DOHH2 (cell line): ENCODE data around the gene B3GALNT1.

Experiments
- H3F3A ChIP-seq: fragments of 200-600 bp; sonication (generic), shearing (Covaris generic); 2 replicates; pipeline ENCODE4 v1.6.0; 2016; ENCODE audit warnings: antibody characterized with exemption, mild to moderate bottlenecking; ENCODE audit not compliant: control insufficient read depth, insufficient read depth
- H3K27ac ChIP-seq: fragments of 200-600 bp; sonication (generic); 2 replicates; pipeline ENCODE4 v1.5.1; 2014; ENCODE audit warnings: low read depth, mild to moderate bottlenecking, low read length, moderate library complexity
- H3K27me3 ChIP-seq: fragments of 200-600 bp; sonication (generic); 2 replicates; pipeline ENCODE4 v1.6.1; 2014; ENCODE audit warnings: mild to moderate bottlenecking, low read length, mixed read lengths; ENCODE audit not compliant: control insufficient read depth
- H3K36me3 ChIP-seq: fragments of 200-600 bp; sonication (generic); 2 replicates; pipeline ENCODE4 v1.6.1; 2014; ENCODE audit warnings: mild to moderate bottlenecking, low read length, moderate library complexity, mixed read lengths; ENCODE audit not compliant: control insufficient read depth
- H3K4me1 ChIP-seq: fragments of 200-600 bp; sonication (generic); 2 replicates; pipeline ENCODE4 v1.6.1; 2014; ENCODE audit warnings: mild to moderate bottlenecking, low read length, mixed read lengths; ENCODE audit not compliant: control insufficient read depth
- H3K4me2 ChIP-seq: fragments of 200-600 bp; sonication (generic); 2 replicates; pipeline ENCODE4 v1.6.0; 2014; ENCODE audit warnings: mild to moderate bottlenecking, low read length, moderate library complexity
- H3K4me3 ChIP-seq: fragments of 200-600 bp; sonication (generic); 2 replicates; pipeline ENCODE4 v1.5.1; 2014; ENCODE audit warnings: mild to moderate bottlenecking, low read length, mixed read lengths
- H3K79me2 ChIP-seq: fragments of 200-600 bp; sonication (generic); 2 replicates; pipeline ENCODE4 v1.6.1; 2014; ENCODE audit warnings: mild to moderate bottlenecking, low read length, mixed read lengths; ENCODE audit not compliant: control insufficient read depth
- H3K9me2 ChIP-seq: fragments of 200-600 bp; sonication (generic); replicated peaks from 2 replicates; pipeline ENCODE4 v1.6.1; 2014; ENCODE audit warnings: mild to moderate bottlenecking, low read length, mixed read lengths; ENCODE audit not compliant: control insufficient read depth
- H3K9me3 ChIP-seq: fragments of 200-600 bp; sonication (generic); 2 replicates; pipeline ENCODE4 v1.6.1; 2014; ENCODE audit warnings: antibody characterized with exemption, low read length, mixed read lengths; ENCODE audit not compliant: control insufficient read depth, insufficient read depth
- H4K20me1 ChIP-seq: fragments of 200-600 bp; sonication (generic); 2 replicates; pipeline ENCODE4 v1.6.0; 2014; ENCODE audit warnings: low read depth, mild to moderate bottlenecking, antibody characterized with exemption, low read length, moderate library complexity; ENCODE audit not compliant: control insufficient read depth, insufficient read depth
- CTCF ChIP-seq: fragments of 200-600 bp; sonication (generic); IDR thresholded peaks from one replicate; pipeline ENCODE4 v1.5.1; 2014; ENCODE audit warnings: antibody characterized with exemption, mild to moderate bottlenecking, low read depth, low read length; ENCODE audit not compliant: poor library complexity, severe bottlenecking
- EZH2phosphoT487 ChIP-seq: fragments of 200-600 bp; sonication (generic); IDR thresholded peaks from 2 replicates; pipeline ENCODE4 v1.6.1; 2017; ENCODE audit warnings: borderline replicate concordance, mild to moderate bottlenecking, antibody characterized with exemption, low read length, moderate library complexity, mixed read lengths

The B3GALNT1 gene

GRCh38 chr3:161082063-161082462, 23.1 kb downstream of the B3GALNT1 start:
- Histone ChIP-seq H3K9me2 (no peaks in the 10 kb centered on the region), H3K27me3 (no peaks in the 10 kb centered on the region), H3K27ac (no peak overlapping the region), H3K4me2 (no peak overlapping the region), H3K4me3 (no peak overlapping the region), H3K9me3 (no peaks in the 10 kb centered on the region), H3K4me1 (no peaks in the 10 kb centered on the region), H3F3A (no peaks in the 10 kb centered on the region), H4K20me1 (no peaks in the 10 kb centered on the region), H3K79me2 (no peaks in the 10 kb centered on the region), H3K36me3 (no peaks in the 10 kb centered on the region)
- TF ChIP-seq CTCF: no peak
- TF ChIP-seq EZH2phosphoT487: no peak

GRCh38 chr3:161081633-161082032, 23.5 kb downstream of the B3GALNT1 start:
- H3K4me1 ChIP-seq: no peaks in the 10 kb centered on the region
- H3K9me2 ChIP-seq: no peaks in the 10 kb centered on the region
- no peaks in the 10 kb centered on the region for H4K20me1 ChIP-seq
- H3K79me2 ChIP-seq: no peaks in the 10 kb centered on the region
- H3K4me3 ChIP-seq: no peak overlapping the region
- no peak for TF ChIP-seq EZH2phosphoT487
- no peak for TF ChIP-seq CTCF
- H3K36me3 ChIP-seq: no peaks in the 10 kb centered on the region
- H3K27me3 ChIP-seq: no peaks in the 10 kb centered on the region
- H3K9me3 ChIP-seq: no peaks in the 10 kb centered on the region
- no peak overlapping the region for H3K27ac ChIP-seq
- H3K4me2 ChIP-seq: no peak overlapping the region
- H3F3A ChIP-seq: no peaks in the 10 kb centered on the region

GRCh38 chr3:161073181-161073580, 32.0 kb downstream of the B3GALNT1 start:
- 0 out of 2 replicates have a peak, but pooled peaks cover 4% of the 10 kb centered on the region for H3K36me3 ChIP-seq
- no peaks in the 10 kb centered on the region for H4K20me1 ChIP-seq
- peaks cover 5% of the 10 kb centered on the region for H3K4me1 ChIP-seq
- no peaks in the 10 kb centered on the region for H3K9me2 ChIP-seq
- H3K9me3 ChIP-seq: no peaks in the 10 kb centered on the region
- no peak overlapping the region for H3K4me3 ChIP-seq
- H3K27ac ChIP-seq: no peak overlapping the region
- no peaks in the 10 kb centered on the region for H3K27me3 ChIP-seq
- no peak overlapping the region for H3K4me2 ChIP-seq
- no peaks in the 10 kb centered on the region for H3K79me2 ChIP-seq
- TF ChIP-seq CTCF (no peak), EZH2phosphoT487 (no peak)
- no peaks in the 10 kb centered on the region for H3F3A ChIP-seq
